Measurements from ENCODE around the gene PKD1. TPM values are rescaled to one million over a fixed set of nuclear protein-coding genes. Genes with fewer than 3 reads are reported as not detected.

Gene PKD1
- total RNA-seq, 5 donors from 2014 or later (not counting 1 experiment from before 2014, with no cell fraction given) = 99.4 to 152 (median 137) TPM

- 99% methylated on average over 18 of the region's 28 CpGs for WGBS (ENCODE audit: insufficient coverage)
- ATAC-seq (replicated peaks in 1 of 4) = no peak
- Histone ChIP-seq H3K36me3 (ENCODE audit: control insufficient read depth in 2 of 2, extremely low read depth in 1 of 2, insufficient read depth in 1 of 2, low read length in 1 of 2) (peaks cover 33 to 39% of the 10 kb centered on the region in 2 donors), H3K4me3 (ENCODE audit: control insufficient read depth in 1 of 2, extremely low read depth in 1 of 2, low read length in 1 of 2) (no peak overlapping the region), H3K27ac (ENCODE audit: low read length) (no peak overlapping the region), H3K4me1 (ENCODE audit: control insufficient read depth in 1 of 2, extremely low read depth in 1 of 2, insufficient read depth in 2 of 2, low read length in 2 of 2) (no peaks in the 10 kb centered on the region), H3K9me3 (no peaks in the 10 kb centered on the region), H3K27me3 (replicated peaks in 1 of 2; ENCODE audit: control insufficient read depth in 2 of 2, extremely low read depth in 1 of 2, insufficient read depth in 2 of 2, low read length in 1 of 2) (no peaks in the 10 kb centered on the region)
- Mint-ChIP-seq H3K9me3 (no peaks in the 10 kb centered on the region), H3K4me3 (no peak overlapping the region), H3K4me1 (no peaks in the 10 kb centered on the region), H3K27ac (no peak overlapping the region), H3K27me3 (no peaks in the 10 kb centered on the region), H3K36me3 (peaks cover 14% of the 10 kb centered on the region)
- ChIA-PET POLR2A (no interaction called here), CTCF (no interaction called here)
- no peak for DNase-seq
Observed at GRCh38 chr16:2171601-2172178, 36.0 kb upstream of the PKD1 start.

DNA sequence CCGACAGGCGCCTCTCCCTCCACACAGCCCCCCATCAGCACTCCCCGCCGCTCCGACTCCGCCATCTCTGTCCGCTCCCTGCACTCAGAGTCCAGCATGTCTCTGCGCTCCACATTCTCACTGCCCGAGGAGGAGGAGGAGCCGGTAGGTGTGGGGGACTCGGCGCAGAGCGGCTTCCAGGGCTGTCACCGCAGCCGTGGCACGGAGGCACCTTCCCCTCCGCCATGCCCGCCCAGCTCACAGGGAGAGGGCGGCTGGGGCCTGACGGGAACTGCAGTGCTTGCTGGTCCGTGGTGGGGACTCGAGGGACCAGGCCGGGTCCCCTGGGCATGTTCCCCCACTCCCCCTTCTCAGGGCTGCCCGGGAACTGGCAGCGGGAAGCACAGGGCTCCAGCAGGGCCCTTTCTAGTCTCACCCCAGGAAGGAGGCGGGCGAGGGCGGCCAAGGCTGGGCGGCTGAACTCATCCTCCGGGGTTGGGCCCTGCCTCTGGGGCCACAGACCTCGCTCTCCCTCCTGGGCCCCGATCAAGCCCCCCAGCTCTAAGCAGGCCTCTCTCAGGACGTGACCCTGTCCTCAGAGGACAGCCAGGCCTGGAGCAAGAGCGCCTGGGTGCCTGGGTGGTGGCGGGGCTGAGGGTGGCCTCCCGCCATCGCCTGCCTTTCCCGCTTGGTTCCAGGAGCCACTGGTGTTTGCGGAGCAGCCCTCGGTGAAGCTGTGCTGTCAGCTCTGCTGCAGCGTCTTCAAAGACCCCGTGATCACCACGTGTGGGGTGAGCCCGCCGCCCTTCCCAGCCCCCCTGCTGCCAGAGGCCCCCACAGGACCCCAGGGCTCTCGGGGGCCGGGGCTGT is 35.1 kb upstream of the PKD1 start:
- H3K27ac ChIP-seq (ENCODE audit: low read length) = no peak overlapping the region
- ATAC-seq (replicated peaks in 1 of 4) (no peak), DNase-seq (no peak)
- H3K27me3 ChIP-seq (replicated peaks in 1 of 2; ENCODE audit: control insufficient read depth in 2 of 2, extremely low read depth in 1 of 2, insufficient read depth in 2 of 2, low read length in 1 of 2) = no peaks in the 10 kb centered on the region
- H3K36me3 Mint-ChIP-seq = peaks cover 12% of the 10 kb centered on the region
- CTCF ChIA-PET = no interaction called here
- 96% methylated on average over 34 of the region's 47 CpGs for WGBS (ENCODE audit: insufficient coverage)
- no peaks in the 10 kb centered on the region for H3K27me3 Mint-ChIP-seq
- POLR2A ChIA-PET = no interaction called here
- no peaks in the 10 kb centered on the region for H3K4me1 ChIP-seq (ENCODE audit: control insufficient read depth in 1 of 2, extremely low read depth in 1 of 2, insufficient read depth in 2 of 2, low read length in 2 of 2)
- H3K9me3 ChIP-seq = no peaks in the 10 kb centered on the region
- no peaks in the 10 kb centered on the region for H3K9me3 Mint-ChIP-seq
- peaks cover 29 to 41% of the 10 kb centered on the region in 2 donors for H3K36me3 ChIP-seq (ENCODE audit: control insufficient read depth in 2 of 2, extremely low read depth in 1 of 2, insufficient read depth in 1 of 2, low read length in 1 of 2)
- H3K4me3 ChIP-seq (ENCODE audit: control insufficient read depth in 1 of 2, extremely low read depth in 1 of 2, low read length in 1 of 2) = no peak overlapping the region
- no peak overlapping the region for H3K27ac Mint-ChIP-seq
- H3K4me3 Mint-ChIP-seq = no peak overlapping the region
- H3K4me1 Mint-ChIP-seq = no peaks in the 10 kb centered on the region

DNA sequence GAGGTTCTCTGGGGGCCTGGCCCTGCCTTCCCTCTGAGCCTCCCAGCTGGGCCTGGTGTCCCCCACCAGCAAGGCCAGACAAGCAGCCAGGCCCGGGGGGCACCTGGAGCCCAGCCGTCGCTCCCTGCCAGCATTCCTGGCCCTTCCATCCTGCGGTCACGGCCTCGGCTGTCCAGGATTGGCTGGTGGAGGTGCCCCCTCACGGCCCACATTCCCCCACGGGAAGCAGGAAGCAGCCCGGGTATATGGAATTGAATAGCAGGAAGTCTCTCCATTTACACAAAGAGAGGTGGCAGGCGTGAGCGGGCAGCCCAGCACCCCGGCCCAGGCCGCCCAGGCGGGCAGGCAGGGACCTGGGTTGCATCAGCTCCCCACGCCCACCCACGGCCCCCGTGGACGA is 34.4 kb upstream of the PKD1 start:
- no peak overlapping the region for H3K27ac ChIP-seq (ENCODE audit: low read length)
- peaks cover 24 to 36% of the 10 kb centered on the region in 2 donors for H3K36me3 ChIP-seq (ENCODE audit: control insufficient read depth in 2 of 2, extremely low read depth in 1 of 2, insufficient read depth in 1 of 2, low read length in 1 of 2)
- no peaks in the 10 kb centered on the region for H3K27me3 ChIP-seq (replicated peaks in 1 of 2; ENCODE audit: control insufficient read depth in 2 of 2, extremely low read depth in 1 of 2, insufficient read depth in 2 of 2, low read length in 1 of 2)
- 95% methylated on average over 10 of the region's 18 CpGs for WGBS (ENCODE audit: insufficient coverage)
- Mint-ChIP-seq H3K4me3 (no peak overlapping the region), H3K27me3 (no peaks in the 10 kb centered on the region), H3K27ac (no peak overlapping the region), H3K9me3 (no peaks in the 10 kb centered on the region), H3K36me3 (peaks cover 10% of the 10 kb centered on the region), H3K4me1 (no peaks in the 10 kb centered on the region)
- DNase-seq (no peak), ATAC-seq (replicated peaks in 1 of 4) (no peak)
- ChIA-PET POLR2A (no interaction called here), CTCF (no interaction called here)
- no peak overlapping the region for H3K4me3 ChIP-seq (ENCODE audit: control insufficient read depth in 1 of 2, extremely low read depth in 1 of 2, low read length in 1 of 2)
- H3K4me1 ChIP-seq (ENCODE audit: control insufficient read depth in 1 of 2, extremely low read depth in 1 of 2, insufficient read depth in 2 of 2, low read length in 2 of 2) = no peaks in the 10 kb centered on the region
- H3K9me3 ChIP-seq = no peaks in the 10 kb centered on the region

DNA sequence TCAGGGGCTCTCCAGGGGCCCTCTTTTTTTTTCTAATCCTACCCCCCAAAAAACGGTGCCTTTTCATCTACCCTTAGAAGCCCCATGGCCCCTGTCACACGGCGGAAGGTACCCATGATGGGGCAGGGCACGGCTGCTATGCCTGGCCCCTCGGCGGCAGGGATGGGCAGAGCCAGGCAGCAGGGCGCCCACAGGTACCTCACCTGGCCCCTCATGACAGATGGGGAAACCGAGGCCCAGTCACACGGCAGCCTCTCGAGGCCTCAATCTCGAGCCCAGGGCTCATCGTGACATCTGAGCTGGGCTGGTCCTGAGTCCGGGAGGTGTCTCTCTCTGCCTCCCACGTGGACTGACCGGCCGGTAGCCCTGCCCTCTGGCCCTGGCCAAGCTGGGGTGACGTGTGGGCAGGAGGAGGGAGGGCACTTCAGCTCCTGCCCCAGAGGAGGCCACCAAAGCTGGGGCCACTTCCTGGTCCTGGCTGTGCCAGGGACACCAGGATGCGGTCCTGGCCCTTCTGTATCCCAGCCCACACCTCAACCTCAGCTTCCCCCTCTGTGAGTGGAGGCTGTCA is 31.5 kb upstream of the PKD1 start:
- Histone ChIP-seq H3K36me3 (ENCODE audit: control insufficient read depth in 2 of 2, extremely low read depth in 1 of 2, insufficient read depth in 1 of 2, low read length in 1 of 2) (peaks cover 19 to 20% of the 10 kb centered on the region in 2 donors), H3K4me3 (ENCODE audit: control insufficient read depth in 1 of 2, extremely low read depth in 1 of 2, low read length in 1 of 2) (no peak overlapping the region), H3K4me1 (ENCODE audit: control insufficient read depth in 1 of 2, extremely low read depth in 1 of 2, insufficient read depth in 2 of 2, low read length in 2 of 2) (peaks cover 0 to 8% of the 10 kb centered on the region in 2 experiments), H3K27me3 (replicated peaks in 1 of 2; ENCODE audit: control insufficient read depth in 2 of 2, extremely low read depth in 1 of 2, insufficient read depth in 2 of 2, low read length in 1 of 2) (no peaks in the 10 kb centered on the region), H3K9me3 (no peaks in the 10 kb centered on the region), H3K27ac (ENCODE audit: low read length) (no peak overlapping the region)
- ChIA-PET CTCF (no interaction called here), POLR2A (no interaction called here)
- no peak overlapping the region for H3K4me3 Mint-ChIP-seq
- H3K27ac Mint-ChIP-seq = no peak overlapping the region
- H3K27me3 Mint-ChIP-seq = no peaks in the 10 kb centered on the region
- DNase-seq (no peak), ATAC-seq (replicated peaks in 1 of 4) (no peak)
- H3K4me1 Mint-ChIP-seq = peaks cover 0 to 3% (median 2%) of the 10 kb centered on the region in 3 donors
- 97% methylated on average over 17 of the region's 18 CpGs for WGBS (ENCODE audit: insufficient coverage)
- H3K36me3 Mint-ChIP-seq = peaks cover 3% of the 10 kb centered on the region
- H3K9me3 Mint-ChIP-seq = no peaks in the 10 kb centered on the region

DNA sequence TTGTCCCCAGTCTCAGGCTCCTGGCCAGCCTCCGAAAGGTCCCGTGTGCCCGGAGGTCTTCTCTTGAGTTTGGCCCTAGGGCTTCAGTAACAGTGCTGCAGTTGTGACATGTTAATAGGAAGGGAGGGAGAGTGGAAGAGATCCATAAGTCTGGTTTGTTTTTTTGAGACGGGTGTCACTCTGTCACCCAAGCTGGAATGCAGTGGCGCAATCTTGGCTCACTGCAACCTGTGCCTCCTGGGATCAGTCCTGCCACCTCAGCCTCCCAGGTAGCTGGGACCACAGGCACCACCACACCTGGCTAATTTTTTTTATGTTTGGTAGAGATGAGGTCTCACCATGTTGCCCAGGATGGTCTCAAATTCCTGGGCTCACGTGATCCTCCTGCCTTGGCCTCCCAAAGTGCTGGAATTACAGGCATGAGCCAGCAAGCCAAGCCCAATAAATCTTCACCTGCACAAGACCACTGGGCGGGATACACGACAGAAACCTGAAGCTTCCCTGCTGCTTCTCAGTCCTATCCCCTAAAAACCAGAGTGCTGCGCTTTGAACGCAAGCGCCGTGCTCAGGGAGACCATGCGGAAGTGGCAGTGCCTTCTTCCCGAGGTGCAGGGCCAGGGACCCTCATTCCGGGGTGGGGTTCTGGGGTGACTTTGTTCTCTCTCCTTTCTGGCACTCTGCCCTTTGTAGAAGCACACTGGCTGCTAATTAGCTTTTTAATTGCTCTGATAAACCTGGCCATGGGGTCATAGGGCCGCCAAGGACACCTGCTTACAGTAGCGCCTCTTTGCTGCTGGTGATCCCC is 30.8 kb upstream of the PKD1 start:
- peaks cover 3% of the 10 kb centered on the region for H3K36me3 Mint-ChIP-seq
- no peak for DNase-seq
- Histone ChIP-seq H3K36me3 (ENCODE audit: control insufficient read depth in 2 of 2, extremely low read depth in 1 of 2, insufficient read depth in 1 of 2, low read length in 1 of 2) (peaks cover 14 to 20% of the 10 kb centered on the region in 2 donors), H3K4me1 (ENCODE audit: control insufficient read depth in 1 of 2, extremely low read depth in 1 of 2, insufficient read depth in 2 of 2, low read length in 2 of 2) (peaks cover 0 to 9% of the 10 kb centered on the region in 2 experiments), H3K9me3 (no peaks in the 10 kb centered on the region), H3K27me3 (replicated peaks in 1 of 2; ENCODE audit: control insufficient read depth in 2 of 2, extremely low read depth in 1 of 2, insufficient read depth in 2 of 2, low read length in 1 of 2) (no peaks in the 10 kb centered on the region), H3K4me3 (ENCODE audit: control insufficient read depth in 1 of 2, extremely low read depth in 1 of 2, low read length in 1 of 2) (no peak overlapping the region), H3K27ac (ENCODE audit: low read length) (no peak overlapping the region)
- H3K9me3 Mint-ChIP-seq = no peaks in the 10 kb centered on the region
- H3K27me3 Mint-ChIP-seq = no peaks in the 10 kb centered on the region
- 97% methylated on average over 13 of the region's 17 CpGs for WGBS (ENCODE audit: insufficient coverage)
- ChIA-PET CTCF (no interaction called here), POLR2A (no interaction called here)
- no peak overlapping the region for H3K4me3 Mint-ChIP-seq
- ATAC-seq (replicated peaks in 1 of 4) = no peak
- peaks cover 0 to 3% (median 2%) of the 10 kb centered on the region in 3 donors for H3K4me1 Mint-ChIP-seq
- H3K27ac Mint-ChIP-seq = no peak overlapping the region

DNA sequence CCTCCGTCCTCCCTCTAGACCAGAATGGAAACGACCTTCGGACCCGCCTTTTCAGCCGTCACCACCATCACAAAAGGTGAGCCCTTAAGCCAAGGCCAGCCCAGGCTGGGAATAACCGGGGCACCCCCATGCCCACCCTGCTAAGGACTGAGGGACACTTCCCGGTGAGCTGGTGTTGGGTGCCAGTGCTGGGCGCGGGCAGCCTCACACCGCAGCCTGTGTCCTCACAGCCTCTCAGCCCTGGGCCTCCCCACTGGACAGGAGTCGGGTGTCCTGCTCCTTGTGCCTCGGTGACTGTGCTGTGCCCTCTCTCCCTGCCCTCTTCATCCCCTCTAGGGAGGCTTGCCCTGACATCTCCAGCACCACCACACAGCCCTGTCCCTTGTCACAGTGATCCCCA is 30.2 kb upstream of the PKD1 start:
- CTCF ChIA-PET = no interaction called here

More for the DNA sequence above, 30.2 kb upstream of the PKD1 start:
- H3K27ac ChIP-seq (ENCODE audit: low read length) = no peak overlapping the region
- DNase-seq (no peak), ATAC-seq (replicated peaks in 1 of 4) (no peak)
- Mint-ChIP-seq H3K27ac (no peak overlapping the region), H3K4me1 (peaks cover 0 to 3% (median 2%) of the 10 kb centered on the region in 3 donors), H3K36me3 (peaks cover 3% of the 10 kb centered on the region), H3K9me3 (no peaks in the 10 kb centered on the region), H3K4me3 (no peak overlapping the region), H3K27me3 (no peaks in the 10 kb centered on the region)
- 96% methylated on average over 12 of the region's 12 CpGs for WGBS (ENCODE audit: insufficient coverage)
- H3K4me1 ChIP-seq (ENCODE audit: control insufficient read depth in 1 of 2, extremely low read depth in 1 of 2, insufficient read depth in 2 of 2, low read length in 2 of 2) = peaks cover 0 to 10% of the 10 kb centered on the region in 2 experiments
- no peaks in the 10 kb centered on the region for H3K9me3 ChIP-seq
- POLR2A ChIA-PET = no interaction called here
- no peak overlapping the region for H3K4me3 ChIP-seq (ENCODE audit: control insufficient read depth in 1 of 2, extremely low read depth in 1 of 2, low read length in 1 of 2)
- no peaks in the 10 kb centered on the region for H3K27me3 ChIP-seq (replicated peaks in 1 of 2; ENCODE audit: control insufficient read depth in 2 of 2, extremely low read depth in 1 of 2, insufficient read depth in 2 of 2, low read length in 1 of 2)
- peaks cover 14 to 19% of the 10 kb centered on the region in 2 donors for H3K36me3 ChIP-seq (ENCODE audit: control insufficient read depth in 2 of 2, extremely low read depth in 1 of 2, insufficient read depth in 1 of 2, low read length in 1 of 2)

Data from T-cell (primary cell).